ENCODE measurements around the gene ABCG4.

DNA sequence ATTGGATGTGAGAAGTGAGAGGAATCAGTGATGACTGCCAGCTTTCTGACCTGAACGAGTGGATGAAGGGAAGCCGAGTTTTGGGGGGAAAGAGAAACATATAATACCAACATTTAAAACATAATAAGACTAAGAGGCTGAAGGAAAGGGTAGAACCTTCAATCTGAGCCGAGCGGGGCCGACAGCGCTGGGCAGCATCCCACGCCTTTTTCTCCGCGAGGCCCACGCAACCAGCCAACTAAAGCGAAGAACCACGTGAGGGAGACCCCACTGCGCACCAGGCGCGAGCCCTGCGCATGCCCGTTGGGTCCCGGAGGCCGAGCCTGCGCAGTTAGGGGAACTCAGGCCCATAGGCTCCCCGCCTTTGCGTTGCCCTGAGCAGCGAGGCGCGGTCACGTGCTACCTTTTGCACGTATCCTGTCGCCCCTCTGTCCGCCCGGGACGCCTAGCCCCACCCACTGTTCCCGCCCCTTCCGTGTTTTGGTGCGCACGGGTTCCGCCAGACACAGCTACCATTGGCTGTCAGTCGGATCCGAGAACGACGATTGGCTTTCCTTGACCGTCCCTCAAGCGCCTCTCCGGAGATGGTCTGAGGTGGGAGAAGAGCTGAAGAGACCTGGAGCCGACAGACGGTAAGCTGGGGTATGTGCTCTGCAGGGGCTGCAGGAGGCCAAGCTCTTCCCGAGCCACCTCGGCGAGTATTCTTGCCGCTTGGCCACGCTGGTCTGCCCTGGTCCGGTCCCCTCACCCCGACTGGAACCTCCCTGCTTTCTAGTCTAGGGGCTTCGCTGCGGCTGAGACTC, 27.6 kb upstream of the ABCG4 start, which contains the start of gene HINFP:
- TF ChIP-seq, protein P1, sequence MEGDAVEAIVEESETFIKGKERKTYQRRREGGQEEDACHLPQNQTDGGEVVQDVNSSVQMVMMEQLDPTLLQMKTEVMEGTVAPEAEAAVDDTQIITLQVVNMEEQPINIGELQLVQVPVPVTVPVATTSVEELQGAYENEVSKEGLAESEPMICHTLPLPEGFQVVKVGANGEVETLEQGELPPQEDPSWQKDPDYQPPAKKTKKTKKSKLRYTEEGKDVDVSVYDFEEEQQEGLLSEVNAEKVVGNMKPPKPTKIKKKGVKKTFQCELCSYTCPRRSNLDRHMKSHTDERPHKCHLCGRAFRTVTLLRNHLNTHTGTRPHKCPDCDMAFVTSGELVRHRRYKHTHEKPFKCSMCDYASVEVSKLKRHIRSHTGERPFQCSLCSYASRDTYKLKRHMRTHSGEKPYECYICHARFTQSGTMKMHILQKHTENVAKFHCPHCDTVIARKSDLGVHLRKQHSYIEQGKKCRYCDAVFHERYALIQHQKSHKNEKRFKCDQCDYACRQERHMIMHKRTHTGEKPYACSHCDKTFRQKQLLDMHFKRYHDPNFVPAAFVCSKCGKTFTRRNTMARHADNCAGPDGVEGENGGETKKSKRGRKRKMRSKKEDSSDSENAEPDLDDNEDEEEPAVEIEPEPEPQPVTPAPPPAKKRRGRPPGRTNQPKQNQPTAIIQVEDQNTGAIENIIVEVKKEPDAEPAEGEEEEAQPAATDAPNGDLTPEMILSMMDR (IDR thresholded peaks at IDR 0.05), result no peak
- peak; percentile 36 to 69 for TF ChIP-seq POLR2A (IDR thresholded peaks at IDR 0.05)

Data from adrenal gland (tissue), 5 donors.